ENCODE results near the gene SPATC1L. TPM values are rescaled to one million over a fixed set of nuclear protein-coding genes. Genes with fewer than 3 reads are reported as not detected.

Gene SPATC1L
- polyA plus RNA-seq, 1 experiment = 8.4 TPM

DNA sequence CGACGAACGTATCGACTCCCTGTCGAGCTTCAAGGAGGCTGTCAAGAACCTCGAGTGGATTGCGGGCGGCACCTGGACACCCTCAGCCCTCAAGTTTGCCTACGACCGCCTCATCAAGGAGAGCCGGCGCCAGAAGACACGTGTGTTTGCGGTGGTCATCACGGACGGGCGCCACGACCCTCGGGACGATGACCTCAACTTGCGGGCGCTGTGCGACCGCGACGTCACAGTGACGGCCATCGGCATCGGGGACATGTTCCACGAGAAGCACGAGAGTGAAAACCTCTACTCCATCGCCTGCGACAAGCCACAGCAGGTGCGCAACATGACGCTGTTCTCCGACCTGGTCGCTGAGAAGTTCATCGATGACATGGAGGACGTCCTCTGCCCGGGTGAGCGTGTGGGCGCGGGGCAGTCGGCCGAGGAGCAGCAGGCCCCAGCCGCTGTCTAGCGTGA, 58.4 kb downstream of the SPATC1L start:
- Histone ChIP-seq H3K36me3 (ENCODE audit: control insufficient read depth, insufficient read depth, low read length) (peaks cover 75% of the 10 kb centered on the region), H3K27me3 (ENCODE audit: control insufficient read depth, insufficient read depth, low read length) (no peaks in the 10 kb centered on the region), H3K4me3 (ENCODE audit: low read depth, low read length) (no peak overlapping the region)
- TF ChIP-seq CTCF (IDR thresholded peaks at IDR 0.05; ENCODE audit: insufficient read depth, low read depth, low read length) = no peak
- CTCF ChIA-PET = interaction anchor here (1.0 kb wide), 1 partner anchor 9 kb away, joined by 3 read pairs; no protein-coding TSS in a partner anchor
- POLR2A ChIA-PET = no interaction called here
- DNase-seq (ENCODE audit: low read depth) = no peak

DNA sequence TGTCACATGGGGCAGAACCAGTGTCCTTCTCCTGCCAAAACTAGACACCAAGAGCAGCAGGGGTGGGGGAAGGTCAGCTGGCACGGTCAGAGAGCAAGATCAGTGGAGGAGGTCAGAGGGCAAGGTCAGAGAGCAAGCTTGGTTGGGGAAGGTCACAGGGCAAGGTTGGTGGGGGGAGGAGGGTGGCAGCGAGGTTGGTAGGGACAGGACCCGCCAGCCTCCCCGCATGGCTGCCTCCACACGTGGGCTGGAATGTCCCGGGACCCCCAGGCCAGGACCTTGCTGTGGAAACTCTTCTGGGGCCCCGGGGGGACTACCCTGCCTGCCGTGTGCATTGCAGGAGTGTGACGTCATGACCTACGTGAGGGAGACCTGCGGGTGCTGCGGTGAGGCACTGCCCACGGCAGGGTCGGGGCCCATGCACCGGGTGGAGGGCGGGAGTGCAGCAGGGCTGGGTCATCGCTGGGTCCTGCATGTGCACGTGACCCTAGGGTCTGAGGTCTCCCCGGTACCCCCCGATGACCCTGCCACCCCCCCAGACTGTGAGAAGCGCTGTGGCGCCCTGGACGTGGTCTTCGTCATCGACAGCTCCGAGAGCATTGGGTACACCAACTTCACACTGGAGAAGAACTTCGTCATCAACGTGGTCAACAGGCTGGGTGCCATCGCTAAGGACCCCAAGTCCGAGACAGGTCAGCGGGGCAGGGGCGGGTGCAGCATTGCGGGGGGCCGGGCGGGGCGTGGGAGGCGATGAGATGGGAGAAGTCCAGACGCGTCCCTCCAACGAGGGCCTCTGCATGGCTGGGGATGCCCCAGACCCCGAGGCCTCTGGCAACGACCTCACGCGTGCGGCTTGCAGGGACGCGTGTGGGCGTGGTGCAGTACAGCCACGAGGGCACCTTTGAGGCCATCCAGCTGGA, 59.1 kb downstream of the SPATC1L start:
- H3K27me3 ChIP-seq (ENCODE audit: control insufficient read depth, insufficient read depth, low read length) = no peaks in the 10 kb centered on the region
- no peak overlapping the region for H3K4me3 ChIP-seq (ENCODE audit: low read depth, low read length)
- no peak for TF ChIP-seq CTCF (IDR thresholded peaks at IDR 0.05; ENCODE audit: insufficient read depth, low read depth, low read length)
- H3K36me3 ChIP-seq (ENCODE audit: control insufficient read depth, insufficient read depth, low read length) = peaks cover 77% of the 10 kb centered on the region
- DNase-seq (ENCODE audit: low read depth) = no peak
- ChIA-PET POLR2A (no interaction called here), CTCF (interaction anchor here (1.0 kb wide), 1 partner anchor 9 kb away, joined by 3 read pairs; no protein-coding TSS in a partner anchor)

- ChIA-PET POLR2A (no interaction called here), CTCF (no interaction called here)
- Histone ChIP-seq H3K36me3 (ENCODE audit: control insufficient read depth, insufficient read depth, low read length) (peaks cover 78% of the 10 kb centered on the region), H3K27me3 (ENCODE audit: control insufficient read depth, insufficient read depth, low read length) (no peaks in the 10 kb centered on the region), H3K4me3 (ENCODE audit: low read depth, low read length) (no peak overlapping the region)
- TF ChIP-seq CTCF (IDR thresholded peaks at IDR 0.05; ENCODE audit: insufficient read depth, low read depth, low read length) = no peak
- no peak for DNase-seq (ENCODE audit: low read depth)
Observed at GRCh38 chr21:46124083-46124925, 60.0 kb downstream of the SPATC1L start.

DNA sequence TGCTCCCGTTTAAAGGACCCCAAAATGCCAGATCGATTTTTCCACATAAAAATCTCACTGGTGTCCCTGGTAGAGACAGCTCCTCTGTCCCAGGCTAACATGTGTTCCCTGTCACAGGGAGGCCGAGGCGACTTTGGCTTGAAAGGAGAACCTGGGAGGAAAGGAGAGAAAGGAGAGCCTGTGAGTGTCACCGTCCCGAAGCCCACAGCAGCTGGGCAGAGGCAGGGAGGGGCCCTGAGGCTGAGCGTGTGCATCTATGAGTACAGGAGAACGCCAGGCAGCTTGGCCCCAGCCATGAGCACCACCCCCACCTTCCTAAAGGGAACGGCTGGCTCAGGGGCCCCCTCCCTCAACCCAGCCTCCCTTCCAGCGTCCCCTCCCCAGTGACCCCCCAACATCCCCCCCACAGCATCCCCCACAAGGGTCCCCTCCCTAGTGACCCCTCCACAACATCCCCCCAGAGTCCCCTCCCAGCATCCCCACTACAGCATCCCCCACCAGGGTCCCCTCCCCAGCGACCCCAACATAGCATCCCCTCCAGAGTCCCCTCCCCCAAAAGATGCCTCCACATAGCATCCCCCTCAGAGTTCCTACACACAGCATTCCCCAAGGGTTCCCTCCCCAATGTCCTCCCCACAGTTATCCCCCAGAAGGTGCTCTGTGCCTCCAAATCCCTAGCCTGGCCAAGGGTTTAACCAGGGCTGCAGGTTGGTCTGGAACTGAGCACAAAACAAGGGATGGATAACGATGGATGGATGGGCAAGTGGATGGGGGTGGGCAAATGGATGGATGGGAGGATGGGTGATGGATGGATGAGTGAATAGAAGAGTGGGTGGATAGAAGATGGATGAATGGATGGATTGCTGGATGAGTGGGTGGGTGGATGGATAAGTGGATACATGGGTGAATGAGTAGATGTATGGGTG, 61.2 kb downstream of the SPATC1L start:
- peaks cover 83% of the 10 kb centered on the region for H3K36me3 ChIP-seq (ENCODE audit: control insufficient read depth, insufficient read depth, low read length)
- no peak for TF ChIP-seq CTCF (IDR thresholded peaks at IDR 0.05; ENCODE audit: insufficient read depth, low read depth, low read length)

More for the DNA sequence above, 61.2 kb downstream of the SPATC1L start:
- DNase-seq (ENCODE audit: low read depth) = no peak
- Histone ChIP-seq H3K27me3 (ENCODE audit: control insufficient read depth, insufficient read depth, low read length) (no peaks in the 10 kb centered on the region), H3K4me3 (ENCODE audit: low read depth, low read length) (no peak overlapping the region)
- ChIA-PET POLR2A (no interaction called here), CTCF (interaction anchor here (0.9 to 1.3 kb wide), 3 partner anchors 16 to 150 kb away, joined by 3 read pairs; no protein-coding TSS in a partner anchor)

Measured in BJ (cell line).